Measurements from ENCODE around the gene RAD18.

Gene RAD18

DNA sequence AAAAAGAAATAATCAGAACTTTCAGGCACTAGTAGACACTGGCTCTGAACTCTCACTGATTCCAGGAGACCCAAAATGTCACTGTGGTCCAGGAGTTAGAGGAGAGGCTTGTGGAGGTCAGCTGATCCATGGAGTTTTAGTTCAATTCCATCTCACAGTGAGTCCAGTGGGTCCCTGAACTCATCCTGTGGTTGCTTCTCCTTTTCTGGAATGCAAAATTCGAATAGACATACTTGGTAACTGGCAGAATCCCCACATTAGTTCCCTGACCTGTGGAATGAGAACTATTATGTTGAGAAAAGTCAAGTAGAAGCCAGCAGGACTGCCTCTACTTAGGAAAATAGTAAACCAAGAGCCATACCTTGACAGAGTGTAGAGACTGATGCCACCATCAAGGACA lies 106.6 kb downstream of the RAD18 start:
- DNase-seq, result no peak

DNA sequence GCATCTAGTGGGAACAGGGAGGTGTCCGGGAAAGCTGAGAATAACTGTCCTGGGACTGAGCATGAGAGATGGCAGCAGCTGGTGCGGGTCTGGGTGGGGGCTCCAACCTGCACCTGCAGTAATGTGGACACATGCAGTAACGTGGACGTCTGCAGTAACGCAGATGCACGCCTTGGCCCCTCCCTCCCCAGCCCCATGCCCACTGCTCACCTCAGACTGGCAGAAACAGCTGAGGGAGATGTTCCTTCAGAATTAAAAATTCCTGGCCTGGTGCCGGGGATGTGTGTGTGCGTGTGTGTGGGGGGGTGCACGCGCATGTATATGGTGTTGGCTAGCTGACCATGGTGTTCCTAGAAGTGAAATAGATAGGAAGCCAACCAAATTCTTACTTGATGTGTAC lies 107.2 kb downstream of the RAD18 start:
- no peak for DNase-seq

DNA sequence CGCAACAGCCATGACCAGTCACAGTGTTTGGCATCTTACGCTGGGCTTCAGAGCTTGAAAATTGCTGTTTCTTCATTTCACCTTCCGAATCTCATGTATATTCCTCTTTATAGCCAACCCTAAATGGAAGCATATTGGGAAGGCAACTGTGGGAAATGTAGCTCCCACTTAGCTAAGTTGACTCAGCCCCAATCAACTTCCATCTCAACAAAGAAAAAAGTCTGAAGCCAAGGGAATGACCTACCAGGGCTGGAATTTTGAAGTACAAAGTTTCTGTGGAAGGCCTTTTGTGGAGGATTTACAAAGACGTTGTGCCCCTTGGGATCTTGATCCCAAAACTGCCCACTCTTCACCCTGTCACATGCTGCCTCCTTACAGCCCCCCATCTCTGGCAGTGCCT lies 108.6 kb downstream of the RAD18 start:
- DNase-seq, result no peak

DNA sequence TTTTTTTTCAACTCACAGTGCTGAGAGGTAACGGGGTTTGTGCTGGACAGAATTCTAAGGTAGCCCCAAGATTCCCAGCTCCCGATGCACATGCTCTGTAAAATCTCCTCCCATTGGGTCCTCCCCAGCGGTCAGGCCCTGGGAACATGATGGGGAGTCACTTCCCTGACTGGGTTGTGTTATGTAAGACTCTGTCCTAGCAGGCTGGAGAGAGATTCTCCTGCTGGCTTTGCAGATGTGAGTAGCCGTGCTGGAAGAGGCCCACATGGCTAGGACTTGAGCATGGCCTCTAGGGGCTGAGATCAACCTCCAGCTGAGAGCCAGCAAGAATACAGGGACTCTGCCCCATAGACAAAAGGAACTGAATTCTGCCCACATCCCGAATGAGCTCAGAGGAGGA lies 110.2 kb downstream of the RAD18 start:
- DNase-seq, result no peak

DNA sequence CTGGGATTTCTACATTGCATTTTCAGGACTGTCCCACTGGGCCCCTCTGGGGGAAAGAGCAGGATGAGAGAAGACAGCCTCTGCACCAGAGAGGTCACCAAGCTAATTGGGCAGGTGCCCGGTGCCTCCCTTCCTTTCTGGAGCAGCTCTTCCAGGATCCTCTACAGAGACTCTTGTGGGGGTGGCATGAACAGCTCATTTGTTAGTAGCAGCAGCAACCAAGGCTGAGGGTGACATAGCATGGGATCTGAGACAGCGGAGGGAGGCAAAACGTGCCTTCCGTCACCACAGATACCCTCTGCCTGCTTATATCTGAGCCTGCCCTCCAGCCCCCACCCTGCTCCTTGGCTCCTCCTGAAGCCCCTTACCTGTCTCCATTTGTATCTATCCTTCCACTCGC lies 110.8 kb downstream of the RAD18 start:
- no peak for DNase-seq

DNA sequence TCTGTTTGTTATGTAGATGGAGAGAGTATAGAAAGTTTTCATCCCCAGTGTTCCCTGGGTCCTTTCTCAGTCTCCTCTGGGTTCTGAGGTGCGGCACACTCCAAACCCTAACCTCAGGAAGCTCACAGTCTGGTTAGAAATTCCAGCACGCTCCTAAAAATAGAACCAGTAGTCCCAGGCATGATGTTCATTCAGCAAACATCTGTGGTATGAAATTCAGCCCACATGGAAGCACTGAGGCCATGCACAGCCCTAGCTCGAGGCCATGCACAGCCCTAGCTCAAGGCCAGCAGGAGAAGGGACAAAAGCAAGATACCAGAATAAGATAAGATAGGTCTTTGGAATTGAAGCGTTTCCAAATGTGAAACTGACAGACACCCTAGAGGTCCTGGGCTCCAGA lies 111.6 kb downstream of the RAD18 start:
- DNase-seq, result no peak

DNA sequence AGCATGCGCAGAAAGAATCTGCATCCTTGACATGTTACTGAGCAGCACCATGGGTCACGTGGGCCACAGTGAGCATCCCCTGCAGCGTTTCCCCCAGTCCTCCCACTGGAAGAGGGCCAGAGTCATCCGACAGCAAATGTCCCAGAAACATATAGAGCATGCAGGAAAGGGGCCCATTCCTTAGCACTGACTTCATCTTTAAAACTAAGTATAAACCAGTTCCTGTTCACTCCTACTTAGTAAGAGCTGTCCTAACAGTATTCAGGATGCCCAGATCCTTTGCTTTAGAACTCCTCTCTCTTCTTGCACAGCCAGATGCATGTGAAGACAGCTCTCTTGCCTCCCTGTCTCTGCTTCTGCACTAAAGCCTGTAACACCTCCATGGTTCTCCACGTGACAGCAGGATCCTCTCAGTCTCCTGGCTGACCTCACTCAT lies 114.6 kb downstream of the RAD18 start:
- DNase-seq, result no peak

DNA sequence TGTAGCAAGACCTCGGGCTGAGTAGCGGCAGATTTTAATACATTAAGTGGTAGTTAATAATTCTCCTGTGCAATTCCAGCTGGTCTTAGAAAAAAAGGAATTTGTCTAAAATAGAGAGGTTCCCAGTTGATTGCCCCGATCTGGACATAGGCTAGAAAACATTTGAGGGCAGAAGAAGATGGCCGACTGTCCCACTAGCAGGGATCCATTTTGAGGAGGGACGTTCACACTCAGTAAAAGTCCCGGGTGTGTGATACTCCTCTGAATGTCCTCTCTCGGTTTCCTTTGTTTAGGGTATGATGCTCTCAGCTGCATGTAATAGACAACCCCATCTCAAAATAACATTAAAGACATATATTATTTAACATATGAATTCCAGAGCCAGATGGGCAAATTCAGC lies 116.0 kb downstream of the RAD18 start:
- DNase-seq, result no peak

DNA sequence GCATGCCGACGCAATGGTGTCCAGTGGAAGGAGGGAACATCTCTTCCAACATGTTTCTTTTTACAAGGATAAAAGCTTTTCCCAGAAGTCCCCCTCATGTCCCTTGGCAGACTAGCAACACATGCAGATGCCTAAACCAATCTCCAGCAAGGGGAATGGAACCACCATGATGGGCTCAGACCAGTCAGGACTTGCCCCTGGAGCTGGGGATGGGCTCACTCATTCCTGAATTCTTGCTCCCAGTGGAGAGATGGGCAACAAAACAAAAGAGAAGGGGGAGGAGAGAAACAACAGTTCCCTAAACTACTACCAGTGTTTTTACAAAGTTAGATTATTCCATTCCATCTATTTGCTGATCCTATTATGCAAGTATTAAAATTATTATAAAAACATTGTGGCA lies 117.1 kb downstream of the RAD18 start:
- no peak for DNase-seq

DNA sequence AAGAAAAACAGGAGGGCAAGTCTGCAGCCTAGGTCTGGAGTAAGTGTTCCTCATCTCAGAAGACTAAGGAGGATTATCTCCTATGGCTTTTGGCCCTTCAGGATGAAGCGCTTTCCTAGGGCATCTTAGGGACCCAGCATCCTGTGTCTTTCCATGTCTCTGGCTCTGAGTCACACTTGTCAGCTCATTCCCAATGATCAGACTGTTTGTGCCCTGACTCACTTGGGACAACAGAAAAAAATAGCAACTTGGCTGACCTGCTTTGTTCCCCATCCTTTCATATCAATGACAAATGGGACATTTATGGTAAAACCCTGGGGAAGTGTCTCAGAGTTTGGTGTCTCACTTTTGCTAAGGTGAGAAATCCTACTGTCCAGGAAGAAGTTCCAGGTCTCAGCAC lies 117.6 kb downstream of the RAD18 start:
- no peak for DNase-seq

DNA sequence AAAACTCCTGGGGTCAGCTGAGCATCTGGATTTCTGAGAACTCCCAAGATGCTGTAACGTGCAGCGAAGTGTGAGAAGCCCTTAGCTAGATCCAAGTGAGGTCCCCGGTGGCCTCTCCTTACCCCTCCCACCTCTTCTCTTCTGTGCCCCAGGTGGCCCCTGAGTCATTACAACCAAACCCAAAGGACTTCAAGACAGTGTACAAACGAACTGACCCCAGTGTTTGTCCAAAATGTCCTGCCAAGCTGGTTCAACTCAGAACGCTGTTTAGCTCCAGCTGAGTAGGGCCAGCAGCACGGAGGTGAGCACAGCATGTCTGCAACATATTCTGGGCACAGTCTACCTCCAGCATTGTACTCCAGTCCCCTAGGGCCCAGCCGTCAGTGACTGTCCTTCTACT lies 119.9 kb downstream of the RAD18 start:
- DNase-seq, result no peak

DNA sequence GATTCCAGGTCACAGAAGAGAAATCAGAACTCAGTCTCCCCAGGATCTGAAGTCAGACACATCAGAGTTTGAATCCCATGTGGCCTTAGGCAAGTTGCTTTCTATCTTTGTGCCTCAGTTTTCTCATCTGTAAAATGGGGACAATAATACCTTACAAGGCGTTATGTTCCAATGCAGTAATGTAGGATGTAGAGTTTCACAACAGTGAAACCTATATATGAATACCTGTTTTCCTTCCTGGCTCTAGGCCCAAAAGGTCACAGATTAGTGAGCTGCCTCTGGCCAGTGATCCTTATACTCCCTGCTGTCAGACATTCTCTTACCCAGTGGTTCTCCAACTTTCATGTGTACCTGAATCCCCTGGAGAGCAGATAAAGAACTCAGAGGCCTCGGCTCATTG lies 121.0 kb downstream of the RAD18 start:
- no peak for DNase-seq

DNA sequence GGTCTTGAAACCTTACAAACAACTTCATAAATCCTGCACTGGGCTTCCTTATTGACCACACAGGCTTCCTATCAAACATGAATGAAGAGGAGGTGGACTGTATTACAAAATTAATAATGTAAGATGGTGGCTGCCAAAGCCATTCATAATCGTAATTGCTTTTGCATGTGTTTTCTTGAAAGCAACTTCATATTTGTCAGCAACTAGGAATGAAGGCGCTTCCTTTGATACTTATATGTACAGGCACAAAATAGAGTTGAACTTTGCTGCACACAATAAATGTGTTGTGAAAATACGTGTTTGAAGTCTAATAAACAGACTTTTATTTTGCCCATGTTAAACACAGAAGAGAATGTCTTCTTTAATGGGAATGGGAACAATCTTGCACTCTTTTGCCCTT lies 121.8 kb downstream of the RAD18 start:
- DNase-seq, result no peak

DNA sequence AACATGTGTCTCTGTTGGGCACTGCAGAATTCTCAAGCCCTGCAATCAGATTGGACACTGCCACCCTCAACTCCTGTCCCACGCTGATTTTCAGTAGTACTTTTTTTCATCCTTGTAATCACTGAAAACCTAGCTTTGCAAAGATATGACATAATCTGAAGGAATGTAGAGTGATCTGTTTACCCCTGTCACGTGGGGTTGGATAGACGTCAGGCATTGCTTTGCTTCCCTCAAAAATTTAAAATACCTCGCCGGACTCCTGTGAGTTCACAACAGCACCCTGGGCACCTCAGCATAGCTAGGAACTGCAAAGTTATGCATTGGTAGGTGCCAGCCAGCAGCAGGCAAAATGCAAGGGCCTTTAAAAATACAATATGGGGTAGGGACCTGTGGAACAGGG lies 122.7 kb downstream of the RAD18 start:
- no peak for DNase-seq

DNA sequence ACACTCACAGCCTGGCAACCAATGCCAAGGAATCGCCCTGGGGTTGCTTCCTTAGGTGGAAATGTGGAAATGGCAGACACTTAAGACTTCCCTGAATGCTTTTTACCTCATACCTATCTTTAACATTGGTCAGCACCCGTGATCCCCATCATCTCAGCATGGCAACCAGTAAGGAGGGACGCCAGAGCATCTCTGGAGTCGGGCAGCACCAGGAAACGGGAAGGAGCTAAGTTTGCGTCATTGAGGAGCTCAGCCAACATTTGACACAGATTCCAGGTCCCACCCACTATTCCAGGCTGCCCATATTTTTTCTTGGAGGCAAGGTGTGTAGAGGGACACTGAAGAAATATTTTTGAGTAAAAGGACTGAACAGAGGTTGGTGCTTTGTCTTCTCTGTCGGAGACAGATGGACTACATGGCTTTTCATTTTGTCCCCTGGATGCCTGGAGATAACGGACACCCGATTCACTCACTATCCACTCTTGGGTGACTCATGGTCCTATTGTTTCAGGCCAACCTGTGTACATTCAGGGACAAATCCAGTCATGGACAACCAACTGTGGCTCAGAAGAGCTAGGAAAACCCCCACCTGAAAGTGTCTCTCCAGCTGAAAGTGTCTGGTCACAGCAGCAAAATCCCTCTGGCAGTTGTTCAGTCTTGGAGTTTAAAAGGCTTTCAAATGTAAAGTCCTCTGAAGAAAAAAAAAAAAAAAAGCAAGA lies 123.5 kb downstream of the RAD18 start:
- peak; percentile 27 for DNase-seq

DNA sequence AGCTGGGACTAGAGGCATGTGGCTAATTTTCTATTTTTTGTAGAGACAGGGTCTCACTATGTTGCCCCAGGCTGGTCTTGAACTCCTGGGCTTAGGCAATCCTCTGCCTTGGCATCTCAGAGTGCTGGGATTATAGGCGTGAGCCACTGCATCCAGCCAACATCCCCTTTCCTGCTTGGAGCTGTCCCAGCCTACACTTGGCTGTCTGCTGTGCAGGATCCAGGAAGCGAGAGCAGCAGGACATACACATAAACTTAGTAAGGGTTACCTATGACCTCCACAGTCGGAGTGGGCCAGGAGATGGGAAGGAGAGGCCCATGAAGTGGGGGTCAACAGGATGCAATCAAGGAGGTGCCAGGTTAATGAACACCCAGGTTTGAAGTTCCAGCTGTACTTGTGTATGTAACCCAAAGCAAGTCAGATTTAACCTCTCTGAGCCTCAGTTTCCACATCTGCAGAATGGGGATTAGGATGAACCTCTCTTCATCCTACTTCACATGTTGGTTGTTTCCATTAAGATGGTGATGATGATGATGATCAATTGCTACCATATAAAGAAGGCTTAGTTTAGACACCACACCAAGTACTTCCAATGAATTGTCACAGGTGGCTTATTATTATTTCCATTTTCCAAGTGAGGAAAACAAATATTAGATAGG lies 124.4 kb downstream of the RAD18 start:
- DNase-seq, result no peak

DNA sequence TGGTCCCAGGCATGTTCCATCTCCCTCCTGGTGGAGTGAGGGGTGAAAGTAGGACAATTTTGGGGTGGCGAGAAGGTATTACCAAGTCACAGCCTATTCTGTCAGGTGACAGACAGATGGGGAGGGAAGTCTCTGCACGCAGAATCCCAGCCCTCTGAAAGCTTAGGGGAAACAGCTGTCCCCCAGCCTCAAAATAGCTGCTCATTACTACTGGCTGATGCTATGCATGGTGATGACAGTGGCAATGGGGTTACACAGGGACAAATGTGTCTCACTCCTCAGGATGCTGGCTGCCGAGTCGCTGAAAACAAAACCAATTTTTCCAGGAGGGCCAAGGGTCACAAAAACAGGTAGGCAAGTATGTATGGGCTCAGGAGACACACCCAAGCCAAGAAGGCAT lies 125.0 kb downstream of the RAD18 start:
- DNase-seq, result no peak

DNA sequence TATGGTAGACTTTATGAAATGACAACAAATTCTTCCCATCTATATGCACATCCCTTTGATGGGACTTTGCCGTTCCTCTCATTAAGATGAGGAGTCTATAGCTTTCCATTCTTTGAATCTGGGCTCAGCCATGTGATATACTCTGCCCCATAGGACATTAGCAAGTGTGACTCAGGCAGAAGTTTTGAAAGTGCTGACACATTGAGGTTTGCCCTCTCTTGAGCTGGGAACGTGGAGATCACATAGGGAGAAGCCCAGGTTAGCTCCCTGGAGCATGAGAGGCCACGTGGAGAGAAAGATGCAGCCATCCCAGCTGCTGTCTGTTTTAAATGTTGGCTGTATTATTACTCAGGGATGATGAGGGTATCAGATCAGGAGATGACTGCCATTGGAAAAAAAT lies 126.1 kb downstream of the RAD18 start:
- no peak for DNase-seq

DNA sequence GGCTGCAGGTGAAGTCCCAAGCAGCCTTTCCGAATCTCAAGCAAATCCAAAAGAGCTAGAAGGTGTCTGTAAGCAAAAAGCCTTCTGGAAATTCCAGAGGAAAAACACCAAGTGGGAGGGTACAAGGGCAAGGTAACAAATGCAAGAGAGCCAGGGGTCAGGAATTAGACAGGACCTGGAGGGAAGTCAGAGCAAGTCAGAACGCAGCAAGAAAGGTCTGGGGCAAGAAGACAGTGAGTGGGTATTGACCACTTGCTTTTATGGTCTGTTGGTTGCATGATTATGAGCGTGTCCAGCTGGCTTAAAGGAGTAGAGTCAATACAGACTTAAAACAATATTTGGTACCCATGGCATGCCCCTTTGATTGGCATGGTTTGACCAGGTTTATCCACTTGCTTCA lies 127.2 kb downstream of the RAD18 start:
- no peak for DNase-seq

DNA sequence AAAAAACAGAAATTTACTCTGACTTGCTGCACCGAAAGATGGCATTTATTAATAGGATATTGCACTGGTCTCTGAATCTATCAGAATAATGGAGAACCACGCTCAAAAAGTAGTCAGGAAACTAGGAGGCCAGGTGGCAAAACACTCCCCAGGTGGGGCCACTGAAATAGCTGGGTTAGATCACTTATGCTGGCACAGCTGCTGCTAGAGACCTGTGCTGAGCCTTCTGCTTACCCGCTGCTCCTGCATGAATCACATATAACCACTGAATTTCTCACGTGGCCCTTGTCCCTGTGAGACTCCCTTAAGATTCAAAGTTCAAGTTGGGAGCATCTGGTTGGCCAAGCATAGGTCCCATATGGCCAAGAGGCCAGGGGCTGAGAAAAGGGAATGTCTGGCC lies 127.9 kb downstream of the RAD18 start:
- DNase-seq, result no peak

DNA sequence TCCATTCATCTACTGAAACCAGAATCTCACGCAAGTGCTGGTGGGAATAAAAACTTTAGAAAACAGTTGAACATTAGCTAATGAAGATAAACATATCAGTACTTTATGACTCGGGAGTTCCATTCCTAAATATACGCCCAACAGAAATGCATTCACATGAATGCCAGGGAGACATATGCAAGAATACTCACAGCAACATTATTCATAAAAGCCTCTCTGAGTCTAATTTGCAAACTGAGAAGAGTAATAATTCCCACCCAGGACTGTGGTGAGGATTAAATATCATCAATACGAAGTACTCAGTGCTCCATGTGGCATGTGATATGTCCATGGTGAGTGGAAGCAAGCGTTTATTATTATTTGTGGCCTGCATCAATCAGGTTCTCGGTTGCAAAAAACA lies 128.3 kb downstream of the RAD18 start:
- DNase-seq, result no peak

DNA sequence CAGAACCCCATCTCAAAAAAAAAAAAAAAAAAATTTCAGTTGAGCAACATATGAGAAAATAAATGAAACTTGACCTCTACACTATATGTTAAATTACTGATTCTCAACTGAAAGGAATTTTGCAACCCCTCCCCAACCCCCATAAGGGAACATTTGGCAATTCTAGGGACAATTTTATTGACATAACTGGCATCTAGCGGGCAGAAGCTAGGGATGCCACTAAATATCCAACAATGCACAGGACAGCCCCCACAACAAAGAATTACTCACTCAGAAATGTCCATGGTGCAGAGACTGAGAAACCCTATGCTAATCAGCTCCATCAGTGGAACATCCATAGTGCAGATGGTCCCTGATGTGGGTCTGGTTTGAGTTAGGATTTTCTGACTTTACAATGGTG lies 135.6 kb downstream of the RAD18 start:
- no peak for DNase-seq

All from DMS53 (cell line).